ENCODE measurements around the gene ADM5.

Gene ADM5, protein sequence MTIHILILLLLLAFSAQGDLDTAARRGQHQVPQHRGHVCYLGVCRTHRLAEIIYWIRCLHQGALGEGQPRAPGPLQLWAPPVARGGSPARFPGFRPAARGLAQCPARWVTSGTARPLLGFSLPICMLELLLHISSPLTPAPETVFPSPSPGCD

GRCh38 chr19:49689133-49690078, at the start of gene ADM5:
Gene ADM5 (plus strand): TSS chr19:49689594. CDS start chr19:49689838, 244 bp downstream.
- no peak for DNase-seq (ENCODE audit: low spot score)

DNA sequence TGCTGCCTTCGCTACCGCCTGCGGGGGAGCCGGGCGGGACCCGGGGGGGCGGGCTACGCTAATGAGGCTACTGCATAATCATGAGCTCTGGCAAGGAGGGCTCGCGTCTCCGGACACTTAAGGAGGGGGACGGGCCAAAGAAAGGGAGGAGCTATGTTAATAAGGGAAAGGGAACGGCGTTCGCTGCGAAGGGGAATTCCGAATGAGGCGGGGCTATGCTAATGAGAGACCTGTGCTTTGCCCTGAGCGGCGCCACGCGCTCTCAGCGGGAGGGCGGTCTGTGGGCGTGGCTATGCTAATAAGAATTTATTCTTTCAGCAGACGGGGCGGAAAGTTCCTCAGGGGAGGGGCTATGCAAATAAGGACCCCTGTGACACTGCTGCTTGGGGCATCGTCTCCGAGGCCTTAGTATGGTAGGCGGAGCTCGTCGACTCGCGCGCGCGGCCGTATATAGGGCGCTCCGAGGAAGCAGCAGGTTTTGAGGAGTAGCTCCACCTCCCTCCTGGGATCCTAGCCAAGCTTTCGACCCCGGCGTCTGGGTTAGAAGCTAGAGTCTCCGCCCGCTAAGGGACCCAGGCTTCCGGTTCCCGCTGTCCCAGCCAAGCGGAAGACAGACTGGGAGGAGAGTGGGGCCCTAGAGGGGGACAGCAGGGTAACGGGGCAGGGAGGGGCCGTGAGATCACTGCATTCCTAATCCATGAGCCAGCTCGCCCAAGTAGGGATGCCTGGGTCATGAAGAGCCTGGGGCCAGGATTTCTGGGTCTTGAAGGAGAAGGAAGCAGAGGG, 49.1 kb upstream of the ADM5 start, which contains the start of gene RRAS:
TSS of gene RRAS (minus strand) at position 31 of the 786 bp plus-strand sequence. CDS start 45 bp downstream, outside the sequence.
- DNase-seq (ENCODE audit: low spot score), result peak; percentile 99

GRCh38 chr19:49641688-49642491, 47.5 kb upstream of the ADM5 start, which contains the start of gene SCAF1:
Gene SCAF1 (plus strand): TSS chr19:49642209. CDS start chr19:49645027, 2,818 bp downstream.
- DNase-seq (ENCODE audit: low spot score), result peak; percentile 99

- peak; percentile 29 for DNase-seq (ENCODE audit: low spot score)
Observed at GRCh38 chr19:49642492-49643035, 46.8 kb upstream of the ADM5 start.

- DNase-seq (ENCODE audit: low spot score), result no peak
Observed at GRCh38 chr19:49643466-49643865, 45.9 kb upstream of the ADM5 start.

DNA sequence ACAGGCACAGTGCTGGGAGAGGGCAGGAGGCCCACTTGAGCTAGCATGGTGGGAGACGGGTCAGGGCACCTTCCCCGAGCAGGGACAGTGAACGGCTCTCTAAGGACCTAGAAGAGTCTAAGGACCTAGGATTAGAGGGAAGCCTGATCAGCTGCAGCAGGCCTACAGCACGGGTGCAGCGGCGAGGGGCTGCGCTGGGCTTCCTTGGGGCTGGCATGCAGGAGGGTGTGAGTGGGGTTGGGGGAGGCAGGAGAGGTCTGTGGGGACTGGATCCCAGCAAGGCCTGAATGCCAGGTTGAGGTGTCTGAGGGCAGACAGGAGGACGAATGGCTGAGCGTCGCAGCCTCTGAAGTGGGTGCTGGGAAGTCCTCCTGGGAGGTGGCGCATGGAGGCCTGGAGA, 43.8 kb upstream of the ADM5 start:
- no peak for DNase-seq (ENCODE audit: low spot score)

DNA sequence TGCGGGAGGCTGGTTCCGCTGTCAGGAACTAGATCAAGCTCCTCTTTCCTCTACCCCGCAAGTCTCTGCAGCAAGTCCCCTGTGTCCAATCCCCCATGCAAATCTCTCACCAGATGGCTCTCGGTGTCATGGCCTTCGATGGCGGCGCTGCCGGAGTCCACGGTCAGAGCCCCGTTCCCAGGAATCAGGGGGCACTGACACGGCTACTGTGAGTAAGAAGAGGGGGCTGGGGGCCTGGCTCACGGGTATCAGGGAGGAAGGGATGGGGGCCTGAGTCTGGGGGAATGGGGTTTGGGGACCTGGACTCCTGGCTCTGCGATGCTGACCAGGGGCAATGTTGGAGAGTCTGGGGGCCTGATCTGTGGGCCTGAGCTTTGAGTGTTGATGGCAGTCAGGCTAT, 43.4 kb upstream of the ADM5 start:
- no peak for DNase-seq (ENCODE audit: low spot score)

DNA sequence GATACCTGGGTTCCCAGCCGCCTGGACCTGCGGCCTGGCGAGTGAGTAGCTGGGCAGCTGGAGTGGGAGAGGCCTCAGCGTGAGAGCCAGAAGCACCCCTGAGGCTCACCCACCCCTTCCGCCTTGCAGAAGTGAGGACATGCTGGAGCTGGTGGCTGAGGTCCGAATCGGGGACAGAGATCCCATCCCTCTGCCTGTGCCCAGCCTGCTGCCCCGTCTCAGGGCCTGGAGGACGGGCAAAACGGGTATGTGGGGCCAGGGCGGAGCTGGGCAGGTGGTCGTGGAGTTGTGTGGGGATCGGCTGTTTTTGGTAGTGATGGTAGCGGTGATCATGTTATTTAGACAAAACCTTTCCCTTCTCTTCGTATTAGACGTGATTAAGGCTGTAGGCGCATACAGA, 42.8 kb upstream of the ADM5 start:
- no peak for DNase-seq (ENCODE audit: low spot score)

DNA sequence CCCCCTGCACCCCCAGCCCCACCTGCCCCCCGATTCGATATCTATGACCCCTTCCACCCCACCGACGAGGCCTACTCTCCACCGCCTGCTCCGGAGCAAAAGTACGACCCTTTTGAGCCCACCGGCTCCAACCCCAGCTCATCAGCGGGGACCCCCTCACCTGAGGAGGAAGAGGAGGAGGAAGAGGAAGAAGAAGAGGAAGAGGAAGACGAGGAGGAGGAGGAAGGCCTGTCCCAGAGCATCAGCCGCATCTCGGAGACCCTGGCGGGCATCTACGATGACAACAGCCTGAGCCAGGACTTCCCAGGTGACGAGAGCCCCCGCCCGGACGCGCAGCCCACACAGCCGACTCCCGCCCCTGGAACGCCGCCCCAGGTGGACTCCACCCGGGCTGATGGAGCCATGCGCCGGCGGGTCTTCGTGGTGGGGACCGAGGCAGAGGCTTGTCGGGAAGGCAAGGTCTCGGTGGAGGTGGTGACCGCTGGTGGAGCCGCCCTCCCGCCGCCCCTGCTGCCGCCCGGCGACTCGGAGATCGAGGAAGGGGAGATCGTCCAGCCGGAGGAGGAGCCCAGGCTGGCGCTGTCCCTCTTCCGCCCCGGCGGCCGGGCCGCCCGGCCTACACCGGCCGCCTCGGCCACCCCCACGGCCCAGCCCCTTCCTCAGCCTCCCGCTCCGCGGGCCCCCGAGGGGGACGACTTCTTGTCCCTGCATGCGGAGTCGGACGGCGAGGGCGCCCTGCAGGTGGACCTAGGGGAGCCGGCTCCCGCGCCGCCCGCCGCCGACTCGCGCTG, 38.2 kb upstream of the ADM5 start:
- DNase-seq (ENCODE audit: low spot score), result no peak

- no peak for DNase-seq (ENCODE audit: low spot score)
Observed at GRCh38 chr19:49651820-49652550, 37.4 kb upstream of the ADM5 start.

DNA sequence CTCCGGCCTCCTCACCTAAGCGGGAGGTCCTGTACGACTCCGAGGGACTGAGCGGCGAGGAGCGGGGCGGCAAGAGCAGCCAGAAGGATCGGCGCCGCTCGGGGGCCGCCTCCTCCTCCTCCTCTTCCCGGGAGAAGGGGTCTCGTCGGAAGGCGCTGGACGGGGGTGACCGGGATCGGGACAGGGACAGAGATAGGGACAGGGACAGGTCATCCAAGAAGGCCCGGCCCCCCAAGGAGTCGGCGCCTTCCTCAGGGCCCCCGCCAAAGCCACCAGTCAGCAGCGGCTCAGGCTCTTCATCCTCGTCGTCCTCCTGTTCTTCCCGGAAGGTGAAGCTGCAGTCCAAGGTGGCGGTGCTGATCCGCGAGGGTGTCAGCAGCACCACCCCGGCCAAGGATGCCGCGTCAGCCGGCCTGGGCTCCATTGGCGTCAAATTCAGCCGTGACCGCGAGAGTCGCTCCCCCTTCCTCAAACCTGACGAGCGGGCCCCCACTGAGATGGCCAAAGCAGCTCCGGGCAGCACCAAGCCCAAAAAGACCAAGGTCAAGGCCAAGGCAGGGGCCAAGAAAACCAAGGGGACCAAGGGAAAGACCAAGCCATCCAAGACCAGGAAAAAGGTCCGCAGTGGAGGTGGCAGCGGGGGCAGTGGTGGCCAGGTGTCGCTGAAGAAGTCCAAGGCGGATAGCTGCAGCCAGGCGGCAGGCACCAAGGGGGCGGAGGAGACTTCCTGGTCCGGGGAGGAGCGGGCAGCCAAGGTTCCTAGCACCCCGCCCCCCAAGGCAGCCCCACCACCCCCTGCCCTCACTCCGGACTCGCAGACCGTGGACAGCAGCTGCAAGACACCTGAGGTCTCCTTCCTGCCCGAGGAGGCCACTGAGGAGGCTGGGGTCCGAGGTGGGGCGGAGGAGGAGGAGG, 36.6 kb upstream of the ADM5 start:
- DNase-seq (ENCODE audit: low spot score), result no peak

DNA sequence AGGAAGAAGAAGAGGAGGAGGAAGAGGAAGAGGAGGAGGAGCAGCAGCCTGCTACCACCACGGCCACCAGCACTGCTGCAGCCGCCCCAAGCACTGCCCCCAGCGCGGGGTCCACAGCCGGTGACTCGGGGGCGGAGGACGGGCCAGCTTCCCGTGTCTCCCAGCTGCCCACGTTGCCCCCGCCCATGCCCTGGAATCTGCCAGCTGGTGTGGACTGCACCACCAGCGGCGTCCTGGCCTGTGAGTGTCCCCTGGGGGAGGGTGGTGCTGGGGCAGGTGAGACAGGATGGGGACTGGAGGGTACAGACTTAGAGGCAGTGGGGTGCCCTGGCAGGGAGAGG, 36.0 kb upstream of the ADM5 start:
- DNase-seq (ENCODE audit: low spot score), result no peak

GRCh38 chr19:49654581-49654980, 34.8 kb upstream of the ADM5 start:
- no peak for DNase-seq (ENCODE audit: low spot score)

DNA sequence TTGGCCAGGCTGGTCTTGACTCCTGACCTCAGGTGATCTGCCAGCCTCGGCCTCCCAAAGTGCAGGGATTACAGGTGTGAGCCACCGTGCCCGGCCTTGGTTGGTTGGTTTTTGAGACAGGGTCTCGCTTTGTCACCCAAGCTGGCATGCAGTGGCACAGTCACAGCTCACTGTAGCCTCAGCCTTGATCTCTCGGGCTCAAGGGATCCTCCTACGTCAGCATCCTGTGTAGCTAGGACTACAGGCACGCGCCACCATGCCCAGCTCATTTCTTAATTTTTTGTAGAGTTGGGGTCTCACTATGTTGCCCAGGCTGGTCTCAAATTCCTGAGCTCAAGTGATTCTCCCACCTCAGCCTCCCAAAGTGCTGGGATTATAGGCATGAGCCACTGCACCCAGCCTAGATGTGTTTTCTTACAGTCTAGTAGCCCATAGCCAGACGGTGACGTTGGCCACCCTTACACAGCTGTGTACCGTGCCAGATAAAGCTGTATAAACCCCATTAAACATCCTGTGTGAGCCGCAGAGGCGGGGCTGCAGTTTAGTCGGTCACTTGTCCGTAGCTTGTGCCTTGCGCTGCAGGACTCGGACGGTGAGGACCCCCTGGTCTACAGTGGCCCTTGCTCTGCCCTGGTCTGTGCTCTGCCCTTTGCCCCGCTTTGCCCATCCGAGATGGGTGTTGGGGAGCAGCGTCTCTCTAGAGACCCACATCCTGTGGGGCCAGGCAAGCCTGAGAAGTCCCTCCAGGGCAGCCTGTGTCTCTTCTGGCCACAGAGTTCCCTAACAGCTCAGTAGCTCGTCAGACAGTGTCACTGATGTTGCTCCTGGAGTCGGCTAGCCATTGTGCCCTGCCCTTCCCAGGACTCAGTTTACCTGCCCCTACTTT, 33.6 kb upstream of the ADM5 start:
- DNase-seq (ENCODE audit: low spot score), result no peak

DNA sequence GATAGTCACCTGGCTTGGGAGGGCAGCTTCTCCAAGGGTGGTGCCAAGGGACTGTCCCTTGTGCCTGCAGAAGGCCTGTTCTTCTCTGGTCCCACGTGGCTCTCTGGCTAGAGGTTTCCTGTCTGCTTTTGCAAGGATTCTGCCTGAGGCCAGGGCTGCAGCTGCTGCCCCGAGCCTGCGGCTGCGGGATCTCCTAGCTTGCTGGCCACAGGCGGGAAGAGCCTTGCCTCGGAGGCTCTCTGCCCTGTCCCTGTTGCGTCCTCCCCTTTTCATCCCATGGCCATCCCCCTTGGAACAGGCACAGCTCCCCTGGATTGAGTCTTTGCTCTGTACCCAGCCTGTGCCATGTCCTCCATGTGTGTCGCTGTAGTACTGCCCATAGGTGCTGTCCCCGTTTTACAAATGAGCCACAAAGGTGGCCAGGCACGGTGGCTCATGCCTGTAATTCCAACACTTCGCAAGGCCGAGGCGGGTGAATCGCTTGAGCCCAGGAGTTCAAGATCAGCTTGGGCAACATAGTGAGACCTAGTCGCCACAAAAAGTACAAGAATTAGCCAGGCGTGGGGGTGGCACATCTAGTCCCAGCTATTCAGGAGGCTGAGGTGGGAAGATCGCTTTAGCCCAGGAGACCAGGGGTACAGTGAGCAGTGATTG, 32.8 kb upstream of the ADM5 start:
- no peak for DNase-seq (ENCODE audit: low spot score)

DNA sequence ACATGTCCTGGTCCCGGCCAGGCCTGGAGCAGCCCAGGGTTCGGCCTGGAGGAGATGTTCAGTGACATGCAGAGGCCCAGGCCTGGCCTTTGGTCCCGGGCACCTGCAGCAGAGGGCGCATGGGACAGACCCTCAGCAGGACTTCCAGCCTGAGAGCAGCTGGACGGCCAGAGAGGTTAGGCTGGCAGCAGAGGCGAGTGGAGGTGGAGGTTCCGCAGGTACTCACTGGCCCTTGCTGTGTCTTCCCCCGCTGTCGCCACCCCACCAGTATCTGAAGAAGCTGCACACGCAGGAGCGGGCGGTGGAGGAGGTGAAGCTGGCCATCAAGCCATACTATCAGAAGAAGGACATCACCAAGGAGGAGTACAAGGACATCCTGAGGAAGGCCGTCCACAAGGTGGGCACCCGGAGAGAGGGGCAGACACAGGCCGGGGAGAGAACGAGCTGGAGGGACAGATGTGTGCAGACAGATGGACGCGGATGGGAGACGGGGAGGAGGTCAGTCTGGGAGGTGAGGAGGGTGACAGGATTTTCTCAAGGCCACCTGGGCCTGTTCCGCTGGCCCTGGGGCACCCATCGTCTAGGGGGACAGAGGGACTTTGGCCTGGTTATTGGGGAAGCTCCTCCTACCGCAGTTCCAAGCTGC, 31.8 kb upstream of the ADM5 start:
- DNase-seq (ENCODE audit: low spot score), result no peak

DNA sequence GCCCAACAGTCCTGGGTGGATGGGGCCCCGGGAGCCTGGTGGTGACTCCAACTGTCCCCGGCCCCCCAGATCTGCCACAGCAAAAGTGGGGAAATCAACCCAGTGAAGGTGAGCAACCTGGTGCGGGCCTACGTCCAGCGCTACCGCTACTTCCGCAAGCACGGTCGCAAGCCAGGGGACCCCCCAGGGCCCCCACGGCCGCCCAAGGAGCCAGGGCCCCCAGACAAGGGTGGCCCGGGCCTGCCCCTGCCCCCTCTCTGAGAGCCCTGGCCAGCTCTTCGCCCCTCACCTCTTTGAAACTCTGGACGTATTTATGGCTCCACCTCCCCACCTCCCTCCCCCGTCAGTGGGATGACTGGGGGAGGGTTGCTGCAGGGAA, 31.3 kb upstream of the ADM5 start:
- no peak for DNase-seq (ENCODE audit: low spot score)
